ENCODE results near the gene LRIT2. TPM values are rescaled to one million over a fixed set of nuclear protein-coding genes. Genes with fewer than 3 reads are reported as not detected.

LRIT2 gene
- total RNA-seq, 4 donors from 2014 or later, result not detected

DNA sequence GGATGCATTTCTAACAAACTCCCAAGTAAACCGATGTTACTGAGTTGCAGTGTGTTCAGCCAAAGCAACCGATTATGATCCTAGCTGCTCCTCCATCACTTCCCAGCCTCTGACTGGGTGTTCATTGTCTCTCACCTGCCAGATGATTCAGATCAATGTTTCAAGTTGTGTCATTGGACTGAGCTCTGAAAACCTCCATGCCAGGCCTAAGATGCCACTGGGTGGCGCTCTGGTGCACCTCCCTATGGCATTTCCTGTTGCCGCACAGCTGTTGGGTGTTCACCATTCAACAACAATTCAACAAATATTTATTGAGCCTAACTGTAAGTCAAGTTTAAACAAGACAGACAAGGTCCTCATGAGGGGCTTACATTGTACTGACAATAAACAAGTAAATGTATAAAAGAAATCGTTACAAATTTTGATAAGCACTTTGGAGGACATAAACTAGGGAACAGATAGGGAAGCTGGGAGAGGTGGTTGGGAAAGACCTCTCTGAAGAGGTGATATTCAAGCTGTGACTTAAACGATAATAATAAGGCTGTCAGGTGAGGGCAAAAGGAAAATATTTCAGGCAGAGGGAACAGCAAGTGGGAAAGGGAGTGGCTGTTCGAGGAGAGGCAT, 42.3 kb upstream of the LRIT2 start:
- intact Hi-C loops (cut with DNase I; ENCODE audit: low total_unique reads), result loop anchor here (5.0 kb wide), 1 partner anchor 270 kb away; no protein-coding TSS in a partner anchor
- Histone ChIP-seq H3K9me3 (no peaks in the 10 kb centered on the region), H3K27ac (no peak overlapping the region), H3K27me3 (peaks cover 3% of the 10 kb centered on the region), H3K4me3 (no peak overlapping the region), H3K4me1 (peaks cover 0 to 5% (median 2%) of the 10 kb centered on the region in 4 donors), H3K36me3 (no peaks in the 10 kb centered on the region)
- WGBS, 2 donors (ENCODE audit: low coverage in 1 of 2), result 22% methylated on average over 5 to 7 of the region's 7 CpGs
- in situ Hi-C loops (cut with MboI; ENCODE audit: low pct_ligation_motif_present in 1 of 4, low pct_unique_long_range_greater_than_20kb in 1 of 4, low sequenced_read_pairs in 3 of 4), result loop anchor here in 3 of 4 donors (5.0 to 10.0 kb wide), 3 partner anchors 265 to 270 kb away; no protein-coding TSS in a partner anchor
- peak; percentile 74 for DNase-seq
- TF ChIP-seq POLR2AphosphoS5 (IDR thresholded peaks at IDR 0.05) (no peak), CTCF (IDR thresholded peaks at IDR 0.05) (peak; percentile 40 to 63 (median 53)), EP300 (IDR thresholded peaks at IDR 0.05; ENCODE audit: low read depth) (no peak)

DNA sequence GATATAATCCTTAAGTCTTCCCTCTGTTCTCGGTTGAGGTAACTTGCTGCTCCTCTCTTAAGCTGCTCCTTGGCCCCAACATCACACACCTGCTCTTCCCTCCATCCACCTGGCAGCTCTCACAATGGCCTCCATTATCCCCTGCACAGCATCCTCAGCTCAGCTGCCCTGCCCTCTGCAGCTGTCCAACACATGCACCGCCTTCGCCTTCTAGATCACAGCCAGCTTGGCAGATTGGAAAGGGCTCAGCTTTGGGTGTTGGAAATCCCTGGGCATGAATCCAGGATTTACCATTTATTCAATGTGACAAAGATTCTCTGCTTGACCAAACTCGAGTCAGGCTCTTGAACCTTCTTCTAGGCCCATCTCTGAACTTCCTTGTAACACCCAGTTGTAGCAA, 40.1 kb upstream of the LRIT2 start:
- Histone ChIP-seq H3K4me1 (peaks cover 0 to 1% (median 0%) of the 10 kb centered on the region in 4 donors), H3K4me3 (no peak overlapping the region), H3K27me3 (no peaks in the 10 kb centered on the region), H3K36me3 (no peaks in the 10 kb centered on the region), H3K9me3 (no peaks in the 10 kb centered on the region), H3K27ac (no peak overlapping the region)
- in situ Hi-C loops (cut with MboI; ENCODE audit: low pct_ligation_motif_present in 1 of 4, low pct_unique_long_range_greater_than_20kb in 1 of 4, low sequenced_read_pairs in 3 of 4) (loop anchor here in 3 of 4 donors (5.0 to 10.0 kb wide), 3 partner anchors 267 to 272 kb away; no protein-coding TSS in a partner anchor), intact Hi-C loops (cut with DNase I; ENCODE audit: low total_unique reads) (loop anchor here (1.0 to 5.0 kb wide), 2 partner anchors 106 to 272 kb away; no protein-coding TSS in a partner anchor)
- 40% methylated on average over 4 of the region's 4 CpGs; no CpG with 5 or more reads in 1 of the 2 donors for WGBS, 2 donors (ENCODE audit: low coverage in 1 of 2)
- TF ChIP-seq POLR2AphosphoS5 (IDR thresholded peaks at IDR 0.05) (no peak), POLR2A (IDR thresholded peaks at IDR 0.05) (no peak), CTCF (IDR thresholded peaks at IDR 0.05) (no peak), EP300 (IDR thresholded peaks at IDR 0.05; ENCODE audit: low read depth) (no peak)
- DNase-seq, result peak; percentile 15

DNA sequence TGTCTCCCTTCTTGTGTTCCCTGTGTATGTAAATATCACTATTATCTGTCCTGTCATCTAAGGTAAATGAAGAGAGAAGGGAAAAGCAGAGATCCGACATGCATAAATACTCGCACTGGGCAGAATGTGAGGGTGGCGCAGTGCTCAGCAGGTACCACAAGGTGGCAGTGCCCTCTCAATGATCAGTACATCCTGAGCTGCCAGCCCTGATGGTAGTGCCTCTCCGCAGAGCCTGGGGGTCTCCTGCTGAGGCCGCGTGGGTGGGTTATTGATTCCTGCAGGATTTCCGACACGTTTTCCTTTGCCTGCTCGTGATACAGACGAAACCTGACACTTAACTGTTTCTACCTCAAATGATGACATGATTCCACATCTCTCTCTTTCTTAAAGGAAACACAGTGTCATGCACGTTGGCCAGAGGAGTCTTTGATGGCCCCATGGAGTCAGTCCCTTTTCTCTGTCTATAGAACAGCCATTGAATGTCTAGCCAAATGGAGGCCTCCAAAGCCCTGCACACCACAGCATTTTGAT, 39.3 kb upstream of the LRIT2 start:
- Histone ChIP-seq H3K27ac (no peak overlapping the region), H3K4me3 (no peak overlapping the region), H3K27me3 (no peaks in the 10 kb centered on the region), H3K36me3 (no peaks in the 10 kb centered on the region), H3K9me3 (no peaks in the 10 kb centered on the region), H3K4me1 (no peaks in the 10 kb centered on the region)
- DNase-seq, result peak; percentile 70
- in situ Hi-C loops (cut with MboI; ENCODE audit: low pct_ligation_motif_present in 1 of 4, low pct_unique_long_range_greater_than_20kb in 1 of 4, low sequenced_read_pairs in 3 of 4) (loop anchor here (5.0 to 10.0 kb wide), 3 partner anchors 268 to 273 kb away; no protein-coding TSS in a partner anchor), intact Hi-C loops (cut with DNase I; ENCODE audit: low total_unique reads) (loop anchor here (1.0 to 5.0 kb wide), 2 partner anchors 107 to 273 kb away; no protein-coding TSS in a partner anchor)
- WGBS, 2 donors (ENCODE audit: low coverage in 1 of 2), result 3 to 5% methylated on average over 5 to 11 of the region's 11 CpGs
- TF ChIP-seq POLR2A (IDR thresholded peaks at IDR 0.05), result no peak
- TF ChIP-seq POLR2AphosphoS5 (IDR thresholded peaks at IDR 0.05), result no peak
- TF ChIP-seq EP300 (IDR thresholded peaks at IDR 0.05; ENCODE audit: low read depth), result no peak
- TF ChIP-seq CTCF (IDR thresholded peaks at IDR 0.05), result peak; percentile 87 to 93 (median 91)

GRCh38 chr10:84263716-84264115, 38.4 kb upstream of the LRIT2 start:
- Histone ChIP-seq H3K4me1 (no peaks in the 10 kb centered on the region), H3K9me3 (no peaks in the 10 kb centered on the region), H3K4me3 (no peak overlapping the region), H3K27ac (no peak overlapping the region), H3K36me3 (no peaks in the 10 kb centered on the region), H3K27me3 (no peaks in the 10 kb centered on the region)
- DNase-seq, result no peak
- in situ Hi-C loops (cut with MboI; ENCODE audit: low pct_ligation_motif_present in 1 of 4, low pct_unique_long_range_greater_than_20kb in 1 of 4, low sequenced_read_pairs in 3 of 4), result loop anchor here in 2 of 4 donors (5.0 to 10.0 kb wide), 2 partner anchors 269 to 271 kb away; no protein-coding TSS in a partner anchor
- intact Hi-C loops (cut with DNase I; ENCODE audit: low total_unique reads), result no loop called here
- TF ChIP-seq POLR2A (IDR thresholded peaks at IDR 0.05) (no peak), EP300 (IDR thresholded peaks at IDR 0.05; ENCODE audit: low read depth) (no peak), CTCF (IDR thresholded peaks at IDR 0.05) (no peak)
- WGBS, 2 donors (ENCODE audit: low coverage in 1 of 2), result 76 to 100% methylated on average over 2 to 5 of the region's 5 CpGs

Measured in transverse colon (tissue), 4 donors.